Nephron (organoid): ENCODE results near the gene TTLL11.
A peak's percentile ranks its signal among the peaks of the same experiment; 100 is the strongest.

Source experiments
- H3K27ac Mint-ChIP-seq, 3 experiments: 2 replicates each; pipeline ENCODE4 v1.8.0; 2020; ENCODE audit warnings: mixed read lengths in 3 of 3, mild to moderate bottlenecking in 2 of 3, moderate library complexity in 1 of 3
- H3K27me3 Mint-ChIP-seq: 2 replicates; pipeline ENCODE4 v1.8.0; 2021; ENCODE audit warnings: low read depth, mild to moderate bottlenecking, moderate library complexity, mixed read lengths
- H3K36me3 Mint-ChIP-seq: 2 replicates; pipeline ENCODE4 v1.8.0; 2020; ENCODE audit warnings: low read depth, mixed read lengths
- H3K4me1 Mint-ChIP-seq: 2 replicates; pipeline ENCODE4 v1.8.0; 2020; ENCODE audit warnings: mixed read lengths
- H3K4me3 Mint-ChIP-seq, 3 experiments: 2 replicates each; pipeline ENCODE4 v1.8.0; 2020; ENCODE audit warnings: mild to moderate bottlenecking in 3 of 3, mixed read lengths in 3 of 3, moderate library complexity in 2 of 3
- H3K9me3 Mint-ChIP-seq: 2 replicates; pipeline ENCODE4 v1.8.0; 2020; ENCODE audit warnings: mixed read lengths
- CTCF ChIP-seq, 3 experiments: fragments of 200-600 bp; sonication (generic); IDR thresholded peaks; one replicate each; pipeline ENCODE4 v1.5.0; 2021; ENCODE audit warnings: antibody characterized with exemption in 3 of 3; ENCODE audit not compliant: unreplicated experiment in 3 of 3

The TTLL11 gene

DNA sequence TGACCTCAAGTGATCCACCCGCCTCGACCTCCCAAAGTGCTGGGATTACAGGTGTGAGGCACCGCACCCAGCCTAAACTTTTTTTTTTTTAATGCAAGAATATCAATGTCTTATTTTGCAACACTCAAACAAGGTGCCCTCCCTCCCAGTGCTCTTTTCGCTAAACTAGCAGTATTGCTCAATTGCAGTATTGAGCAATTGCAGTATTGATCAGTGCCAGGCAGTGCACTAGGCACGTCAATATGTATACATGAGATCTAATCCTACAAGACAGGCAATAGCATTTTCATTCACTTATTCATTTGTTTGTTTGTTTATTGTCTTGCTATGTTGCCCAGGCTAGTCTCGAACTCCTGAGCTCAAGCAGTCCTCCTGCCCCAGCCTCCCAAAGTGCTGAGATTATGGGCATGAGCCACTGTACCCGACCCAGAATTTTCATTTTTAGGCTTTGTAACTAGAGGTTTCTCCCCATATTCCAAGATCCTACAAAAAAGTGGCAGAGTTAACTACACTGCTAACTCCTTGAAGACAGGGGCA is 94.5 kb downstream of the TTLL11 start:
- H3K4me1 Mint-ChIP-seq: peaks cover 13% of the 10 kb centered on the region
- H3K27ac Mint-ChIP-seq: no peak overlapping the region
- H3K27me3 Mint-ChIP-seq: no peaks in the 10 kb centered on the region
- H3K36me3 Mint-ChIP-seq: no peaks in the 10 kb centered on the region
- TF ChIP-seq CTCF (IDR thresholded peaks at IDR 0.05; ENCODE audit: unreplicated experiment in 3 of 3): no peak
- H3K9me3 Mint-ChIP-seq: no peaks in the 10 kb centered on the region
- H3K4me3 Mint-ChIP-seq: no peak overlapping the region

- TF ChIP-seq CTCF (IDR thresholded peaks at IDR 0.05; ENCODE audit: unreplicated experiment in 3 of 3): no peak
- Mint-ChIP-seq H3K27ac (peak overlapping the region; percentile 68 to 89 (median 87)), H3K4me1 (peaks cover 13% of the 10 kb centered on the region), H3K4me3 (no peak overlapping the region), H3K27me3 (no peaks in the 10 kb centered on the region), H3K36me3 (no peaks in the 10 kb centered on the region), H3K9me3 (no peaks in the 10 kb centered on the region)
Observed at GRCh38 chr9:121997791-121998190, 95.3 kb downstream of the TTLL11 start.

GRCh38 chr9:121996783-121997182 is 96.3 kb downstream of the TTLL11 start:
- Mint-ChIP-seq H3K4me3 (no peak overlapping the region), H3K4me1 (peaks cover 7% of the 10 kb centered on the region), H3K9me3 (no peaks in the 10 kb centered on the region), H3K36me3 (no peaks in the 10 kb centered on the region), H3K27me3 (no peaks in the 10 kb centered on the region), H3K27ac (no peak overlapping the region)
- TF ChIP-seq CTCF (IDR thresholded peaks at IDR 0.05; ENCODE audit: unreplicated experiment in 3 of 3): no peak

DNA sequence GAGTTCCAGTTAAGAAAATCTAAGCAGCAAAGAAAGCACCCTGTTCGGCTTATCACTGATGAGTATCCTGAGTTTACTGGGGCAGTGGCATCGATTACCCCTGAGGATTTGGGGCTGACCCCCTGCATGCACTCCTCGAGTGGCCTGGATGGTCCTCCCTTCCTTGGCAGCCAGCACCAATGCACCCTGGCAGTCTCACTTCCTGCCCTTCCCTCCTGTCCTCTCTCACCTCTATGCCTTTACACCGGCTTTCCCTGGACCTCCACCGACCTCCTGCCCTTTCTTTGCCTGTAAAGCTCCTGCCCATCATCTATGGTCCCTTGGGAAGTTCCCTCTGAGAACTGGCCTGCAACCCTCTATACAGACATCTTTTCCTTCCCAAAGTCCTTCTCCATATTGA is 97.1 kb downstream of the TTLL11 start:
- no peak for TF ChIP-seq CTCF (IDR thresholded peaks at IDR 0.05; ENCODE audit: unreplicated experiment in 3 of 3)
- no peak overlapping the region for H3K4me3 Mint-ChIP-seq
- no peak overlapping the region for H3K27ac Mint-ChIP-seq
- H3K9me3 Mint-ChIP-seq: no peaks in the 10 kb centered on the region
- H3K4me1 Mint-ChIP-seq: peaks cover 7% of the 10 kb centered on the region
- H3K27me3 Mint-ChIP-seq: no peaks in the 10 kb centered on the region
- no peaks in the 10 kb centered on the region for H3K36me3 Mint-ChIP-seq

DNA sequence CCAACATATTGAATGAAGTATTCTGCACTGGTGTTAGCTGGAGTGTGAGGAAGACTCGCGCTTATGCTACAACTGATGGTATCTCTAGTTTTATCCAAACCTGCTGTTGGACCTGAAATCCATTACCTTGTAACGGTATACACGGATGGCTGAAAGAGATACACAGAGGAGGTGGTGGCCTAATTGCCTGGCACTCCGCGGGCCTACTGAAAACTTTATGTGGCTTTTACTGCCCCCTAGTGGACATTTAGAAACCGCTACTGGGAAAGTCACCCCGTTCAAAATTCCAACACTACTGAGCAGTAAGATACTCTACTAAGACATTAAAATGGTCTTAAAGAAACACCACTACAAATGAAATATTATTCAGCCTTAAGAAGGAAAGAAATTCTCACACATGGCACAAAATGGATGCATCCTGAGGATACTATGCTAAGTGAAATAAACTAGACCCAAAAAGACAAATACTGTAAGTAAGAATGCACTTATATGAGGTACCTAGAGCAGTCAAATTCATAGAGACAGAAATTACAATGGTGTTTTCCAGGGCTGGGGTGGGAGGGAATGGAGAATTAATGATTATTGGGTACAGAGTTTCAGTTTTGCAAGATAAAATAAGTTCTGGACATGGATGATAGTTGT is 100.4 kb downstream of the TTLL11 start:
- Mint-ChIP-seq H3K27me3 (peaks cover 4% of the 10 kb centered on the region), H3K9me3 (no peaks in the 10 kb centered on the region), H3K27ac (no peak overlapping the region), H3K4me1 (peaks cover 12% of the 10 kb centered on the region), H3K36me3 (no peaks in the 10 kb centered on the region), H3K4me3 (no peak overlapping the region)
- peak; percentile 77 to 91 (median 85) for TF ChIP-seq CTCF (IDR thresholded peaks at IDR 0.05; ENCODE audit: unreplicated experiment in 3 of 3)

DNA sequence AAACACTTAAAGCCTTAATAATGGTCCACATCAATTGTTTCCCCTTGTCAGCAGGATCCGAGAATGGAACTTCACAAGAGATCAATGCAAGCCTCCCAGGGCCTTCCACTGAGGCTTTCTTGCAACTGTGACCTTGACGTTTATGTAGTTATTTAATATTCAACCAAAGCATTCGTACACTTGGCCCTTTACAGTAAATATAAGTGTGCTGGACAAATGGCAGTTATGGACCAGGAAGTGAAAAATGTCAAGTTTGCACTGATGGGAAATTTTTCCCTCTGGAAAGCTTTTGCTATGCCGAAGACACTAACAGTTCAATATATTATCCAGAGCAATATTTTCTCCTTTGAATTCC is 101.8 kb downstream of the TTLL11 start:
- peaks cover 22% of the 10 kb centered on the region for H3K4me1 Mint-ChIP-seq
- H3K4me3 Mint-ChIP-seq: no peak overlapping the region
- H3K9me3 Mint-ChIP-seq: no peaks in the 10 kb centered on the region
- peaks cover 4% of the 10 kb centered on the region for H3K27me3 Mint-ChIP-seq
- no peak overlapping the region for H3K27ac Mint-ChIP-seq
- TF ChIP-seq CTCF (IDR thresholded peaks at IDR 0.05; ENCODE audit: unreplicated experiment in 3 of 3): no peak
- no peaks in the 10 kb centered on the region for H3K36me3 Mint-ChIP-seq
